Measurements from ENCODE around the gene C6orf47. TPM values are rescaled to one million over a fixed set of nuclear protein-coding genes. Genes with fewer than 3 reads are reported as not detected.
A peak's percentile ranks its signal among the peaks of the same experiment; 100 is the strongest.
"Not testable (repeated sequence)": the region's sequence is repeated elsewhere in the genome, so short reads cannot be mapped to it uniquely, and the experiment has no call there.

Gene C6orf47, protein sequence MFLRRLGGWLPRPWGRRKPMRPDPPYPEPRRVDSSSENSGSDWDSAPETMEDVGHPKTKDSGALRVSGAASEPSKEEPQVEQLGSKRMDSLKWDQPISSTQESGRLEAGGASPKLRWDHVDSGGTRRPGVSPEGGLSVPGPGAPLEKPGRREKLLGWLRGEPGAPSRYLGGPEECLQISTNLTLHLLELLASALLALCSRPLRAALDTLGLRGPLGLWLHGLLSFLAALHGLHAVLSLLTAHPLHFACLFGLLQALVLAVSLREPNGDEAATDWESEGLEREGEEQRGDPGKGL
- 10 to 100 TPM in 2 of 3 donors, 1 to 10 TPM in 1; 8.8 to 17.0 (median 14.1) TPM for polyA plus RNA-seq

DNA sequence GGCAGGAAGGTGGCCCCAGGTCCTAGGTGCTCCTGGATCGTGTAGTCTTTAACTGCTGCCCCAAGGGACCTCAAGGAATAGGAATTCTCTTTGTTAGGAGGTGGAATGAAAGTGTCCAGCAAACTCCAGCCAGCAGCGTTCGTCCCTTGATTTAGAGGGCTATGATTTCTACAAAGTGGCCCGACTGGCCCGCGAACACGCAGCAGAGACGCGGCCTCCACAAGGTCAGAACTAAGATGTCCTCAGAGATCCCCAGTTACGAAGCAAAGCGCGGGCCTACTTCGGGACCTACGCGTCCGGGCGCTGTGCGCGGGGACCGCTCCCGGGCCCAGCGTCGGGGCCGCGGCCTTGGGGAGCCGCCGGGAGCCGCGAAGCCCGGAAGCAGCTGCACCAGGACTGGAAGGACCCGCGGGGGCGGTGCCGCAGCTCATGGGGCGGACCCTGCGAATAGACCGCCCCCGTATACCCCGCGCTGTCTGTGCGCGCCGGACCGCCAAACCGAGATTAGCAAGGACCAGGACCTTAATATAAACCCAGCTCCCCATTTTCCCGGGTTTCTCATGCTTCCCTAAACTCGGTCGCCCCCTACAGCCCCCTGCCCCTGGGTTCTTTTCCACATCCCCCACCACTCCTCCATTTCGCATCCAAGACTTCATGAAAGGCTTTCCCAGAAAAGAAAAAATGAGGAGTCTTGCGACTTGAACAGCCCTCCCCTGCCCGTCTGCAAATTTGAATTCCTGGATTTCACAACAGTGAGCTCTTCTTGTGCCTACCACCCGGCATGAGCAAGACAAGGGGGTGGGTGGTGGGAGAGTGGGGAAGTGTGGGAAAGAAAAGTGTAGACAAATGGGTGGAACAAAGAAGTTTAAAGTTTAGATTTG, at the start of gene C6orf47:
Gene C6orf47, minus strand, starts transcription at position 398 of the 881 bp plus-strand sequence. CDS start 831 bp downstream, outside the sequence.
- 0 to 1% (median 1%) methylated on average over 52 of the region's 52 CpGs for WGBS, 3 donors
- H3K27ac ChIP-seq (ENCODE audit: low read depth, low read length): peak within 1 kb of the TSS; percentile 13

DNA sequence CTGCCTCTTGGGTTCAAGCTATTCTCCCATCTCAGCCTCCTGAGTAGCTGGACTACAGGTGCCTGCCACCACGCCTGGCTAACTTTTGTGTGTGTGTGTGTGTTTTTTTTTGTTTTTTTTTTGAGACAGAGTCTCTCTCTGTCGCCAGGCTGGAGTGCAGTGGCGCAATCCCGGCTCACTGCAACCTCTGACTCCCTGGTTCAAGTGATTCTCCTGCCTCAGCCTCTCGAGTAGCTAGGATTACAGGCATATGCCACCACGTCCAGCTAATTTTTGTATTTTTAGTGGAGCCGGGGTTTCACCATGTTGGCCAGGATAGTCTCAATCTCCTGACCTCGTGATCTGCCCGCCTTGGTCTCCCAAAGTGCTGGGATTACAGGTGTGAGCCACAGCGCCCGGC, 48.6 kb upstream of the C6orf47 start:
- H3K27ac ChIP-seq (ENCODE audit: low read depth, low read length): not testable (repeated sequence)
- WGBS, 3 donors: 85 to 90% (median 89%) methylated on average over 11 of the region's 11 CpGs

GRCh38 chr6:31708224-31708623, 47.6 kb upstream of the C6orf47 start:
- WGBS, 3 donors: 89 to 98% (median 97%) methylated on average over 3 of the region's 3 CpGs
- no peak overlapping the region for H3K27ac ChIP-seq (ENCODE audit: low read depth, low read length)

DNA sequence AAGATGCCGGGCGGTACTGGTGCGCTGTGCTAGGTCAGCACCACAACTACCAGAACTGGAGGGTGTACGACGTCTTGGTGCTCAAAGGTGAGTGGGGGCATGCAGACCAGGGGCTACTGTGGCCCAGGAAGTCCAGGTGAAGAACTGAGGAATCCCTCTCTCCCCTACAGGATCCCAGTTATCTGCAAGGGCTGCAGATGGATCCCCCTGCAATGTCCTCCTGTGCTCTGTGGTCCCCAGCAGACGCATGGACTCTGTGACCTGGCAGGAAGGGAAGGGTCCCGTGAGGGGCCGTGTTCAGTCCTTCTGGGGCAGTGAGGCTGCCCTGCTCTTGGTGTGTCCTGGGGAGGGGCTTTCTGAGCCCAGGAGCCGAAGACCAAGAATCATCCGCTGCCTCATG, 47.1 kb upstream of the C6orf47 start:
- no peak overlapping the region for H3K27ac ChIP-seq (ENCODE audit: low read depth, low read length)
- 76 to 86% (median 85%) methylated on average over 10 of the region's 10 CpGs for WGBS, 3 donors

DNA sequence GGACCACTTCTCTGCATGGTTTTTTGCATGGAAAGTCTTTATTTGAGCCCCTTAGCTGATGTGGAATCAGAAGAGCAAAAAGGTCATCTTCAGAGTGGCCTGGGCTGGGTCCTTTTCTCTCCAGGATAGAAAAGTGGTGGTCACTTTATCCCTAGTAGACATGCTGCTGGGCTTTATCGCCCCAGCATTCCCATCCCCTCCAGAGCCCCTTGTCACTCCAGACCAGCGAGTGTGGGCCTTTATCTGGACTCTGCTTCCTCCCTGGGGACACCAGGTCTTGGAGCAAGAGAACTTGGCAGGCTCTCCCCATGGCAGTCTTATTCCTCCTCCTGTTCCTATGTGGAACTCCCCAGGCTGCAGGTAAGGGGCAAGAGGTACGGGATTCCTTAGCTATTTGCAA, 46.0 kb upstream of the C6orf47 start, which contains the start of gene LY6G6F:
Gene LY6G6F, plus strand, starts transcription at position 268 of the 400 bp plus-strand sequence. Its CDS starts 41 bp downstream, at position 309.
- 50 to 60% (median 55%) methylated on average over 3 of the region's 3 CpGs for WGBS, 3 donors
- H3K27ac ChIP-seq (ENCODE audit: low read depth, low read length): no peak within 1 kb of the TSS

- WGBS, 3 donors: 89 to 92% (median 90%) methylated on average over 5 to 6 of the region's 6 CpGs
- no peak overlapping the region for H3K27ac ChIP-seq (ENCODE audit: low read depth, low read length)
These were observed 45.4 kb upstream of the C6orf47 start for GRCh38 chr6:31705931-31706330.

DNA sequence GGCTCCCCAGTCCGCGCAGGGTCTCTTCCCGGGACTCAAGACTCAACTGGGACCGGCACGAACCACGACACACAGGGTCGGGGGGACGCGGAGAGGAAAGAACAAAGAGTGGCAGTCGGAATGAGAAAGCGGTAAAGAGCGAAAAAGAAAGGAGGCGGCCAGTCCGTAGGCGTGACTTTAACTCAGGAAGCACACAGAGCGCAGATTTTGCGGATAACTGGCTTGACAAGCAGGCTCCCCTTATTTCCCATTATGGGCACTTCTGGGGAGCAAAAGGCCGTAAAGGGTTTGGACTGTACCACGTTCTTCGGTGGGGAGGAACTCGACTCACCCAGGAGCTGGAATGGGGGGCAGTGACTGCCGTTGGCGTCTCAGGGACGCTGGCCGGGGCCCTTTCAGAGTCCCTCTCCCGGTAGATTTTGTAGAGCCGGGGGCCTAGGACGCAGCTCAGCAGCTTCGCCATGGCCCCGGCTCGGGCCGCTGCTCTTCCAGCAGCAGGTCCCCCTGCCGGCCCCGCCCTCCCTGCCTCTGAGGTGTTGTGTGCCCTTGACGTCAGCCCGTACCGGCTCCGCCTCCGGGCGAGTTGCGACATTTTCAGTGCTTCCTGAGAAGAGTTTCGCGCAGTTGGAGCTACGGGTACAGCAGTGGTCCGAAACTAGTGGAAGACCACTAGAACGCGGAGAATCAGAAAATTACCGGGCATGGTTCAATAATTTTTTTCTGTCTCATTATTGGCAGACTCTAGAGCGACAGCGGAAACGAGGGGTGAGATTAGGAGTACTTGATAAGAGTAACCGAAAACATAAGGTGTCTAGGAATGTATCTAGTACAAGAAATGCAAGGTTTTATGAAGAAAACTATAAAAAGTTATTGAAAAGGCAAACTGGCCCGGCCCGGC, 42.5 kb upstream of the C6orf47 start, which contains the start of gene ABHD16A:
Gene ABHD16A, minus strand, starts transcription at position 506 of the 898 bp plus-strand sequence. Its CDS starts 43 bp downstream, at position 463.
- peak within 1 kb of the TSS; percentile 93 for H3K27ac ChIP-seq (ENCODE audit: low read depth, low read length)
- 1 to 2% (median 1%) methylated on average over 54 of the region's 54 CpGs for WGBS, 3 donors

- peak overlapping the region; percentile 93 for H3K27ac ChIP-seq (ENCODE audit: low read depth, low read length)
- WGBS, 3 donors: 0 to 3% (median 1%) methylated on average over 10 of the region's 10 CpGs
These were observed 41.8 kb upstream of the C6orf47 start for GRCh38 chr6:31702405-31702818.

DNA sequence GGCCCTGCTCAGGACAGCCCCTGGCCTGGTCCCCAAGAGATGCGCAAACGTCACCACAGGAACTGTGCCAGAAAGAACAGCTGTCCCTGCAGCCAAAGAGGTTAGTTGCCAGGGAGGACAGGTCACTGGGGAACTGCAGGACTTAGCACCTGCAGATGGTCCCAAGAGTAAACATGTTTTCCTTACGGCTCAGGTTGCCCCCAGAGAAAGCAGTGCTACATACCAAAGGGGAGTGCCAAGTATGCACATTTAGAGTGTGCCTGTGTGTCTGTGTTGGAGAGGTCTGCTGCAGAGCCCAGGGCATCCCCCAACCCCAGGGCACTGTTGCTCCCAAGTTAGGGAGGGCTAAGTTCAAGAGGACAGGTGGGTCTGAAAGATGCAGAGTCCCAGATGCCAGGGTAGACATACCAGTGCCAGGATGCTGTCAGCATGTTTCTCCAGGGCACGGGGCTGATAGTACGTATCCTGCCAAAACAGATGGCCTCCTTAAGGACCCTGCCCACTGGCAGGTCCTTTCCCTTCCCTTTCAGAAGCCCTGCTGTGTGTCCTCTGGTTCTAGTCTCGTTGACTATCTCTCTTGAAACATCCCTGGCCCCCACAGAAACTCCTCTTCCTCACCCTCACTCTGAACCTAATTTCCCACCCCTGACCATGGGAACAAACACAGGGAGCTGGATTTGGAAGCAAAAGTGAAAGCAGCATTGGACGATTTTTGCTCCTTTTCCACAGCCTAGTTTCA, 41.3 kb upstream of the C6orf47 start:
- 27 to 33% (median 30%) methylated on average over 7 of the region's 7 CpGs for WGBS, 3 donors
- H3K27ac ChIP-seq (ENCODE audit: low read depth, low read length): no peak overlapping the region

GRCh38 chr6:31700740-31701401, 40.3 kb upstream of the C6orf47 start:
- H3K27ac ChIP-seq (ENCODE audit: low read depth, low read length): no peak overlapping the region
- WGBS, 3 donors: 60 to 87% (median 84%) methylated on average over 5 of the region's 5 CpGs

DNA sequence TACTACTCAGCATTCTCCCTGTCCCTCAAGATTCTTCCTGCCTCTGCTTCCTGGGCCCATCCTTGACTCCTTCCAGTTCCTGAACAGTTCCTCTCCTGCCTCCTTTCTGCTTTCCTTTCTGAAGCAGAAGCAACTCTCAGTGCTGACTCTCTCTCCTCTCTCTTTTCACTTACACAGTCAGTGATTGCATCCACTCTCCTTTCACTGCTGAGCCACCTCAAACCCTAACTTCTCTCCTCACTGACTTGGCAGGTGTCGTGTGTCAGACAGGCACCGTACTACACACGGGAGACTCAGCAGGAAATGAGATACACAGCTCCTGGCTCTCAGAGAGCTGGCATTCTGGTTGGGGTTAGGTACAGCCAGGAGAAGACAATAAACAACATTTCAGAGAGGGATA, 37.0 kb upstream of the C6orf47 start:
- 39 to 61% (median 42%) methylated on average over 3 of the region's 3 CpGs for WGBS, 3 donors
- no peak overlapping the region for H3K27ac ChIP-seq (ENCODE audit: low read depth, low read length)

DNA sequence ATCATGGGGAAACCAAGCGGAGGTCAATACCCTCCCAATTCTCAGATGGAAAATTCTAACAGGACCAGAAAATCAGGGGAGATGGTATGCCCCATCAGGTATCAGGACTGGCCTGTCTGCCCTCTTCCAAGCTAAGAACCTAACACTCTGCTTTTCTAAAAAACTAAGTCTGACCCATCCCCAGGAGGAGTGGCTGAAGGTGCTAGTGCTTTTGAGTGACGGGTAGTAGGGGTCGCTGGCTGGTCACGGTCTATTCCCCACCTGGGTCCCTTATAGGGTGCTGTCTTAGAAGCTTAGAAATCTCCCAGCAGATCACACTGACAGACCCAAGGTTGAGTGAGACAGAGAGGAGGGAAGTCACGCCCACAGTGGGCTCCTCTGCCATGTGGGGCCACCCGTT, 33.0 kb upstream of the C6orf47 start:
- no peak overlapping the region for H3K27ac ChIP-seq (ENCODE audit: low read depth, low read length)
- WGBS, 3 donors: 89 to 90% (median 89%) methylated on average over 6 of the region's 6 CpGs

DNA sequence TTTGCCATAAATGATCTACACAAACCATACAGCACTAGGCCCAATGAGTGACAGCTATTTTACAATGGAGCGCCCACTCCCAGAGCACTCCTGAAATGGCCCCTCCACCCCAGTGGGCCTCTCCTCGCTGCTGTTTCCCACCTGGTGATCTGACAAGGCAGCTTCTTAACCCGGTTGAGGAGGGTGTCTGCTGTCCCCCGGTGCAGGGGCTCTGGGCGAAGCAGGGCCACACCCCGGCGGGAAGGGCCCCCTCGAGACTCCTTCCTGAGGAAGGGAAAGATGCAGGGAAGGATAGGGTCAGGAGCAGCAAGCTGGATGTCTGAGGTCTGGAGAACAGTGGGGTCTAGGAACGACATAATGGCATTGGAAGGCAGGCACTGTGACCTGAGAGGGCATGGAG, 32.3 kb upstream of the C6orf47 start:
- WGBS, 3 donors: 88 to 93% (median 89%) methylated on average over 9 of the region's 9 CpGs
- no peak overlapping the region for H3K27ac ChIP-seq (ENCODE audit: low read depth, low read length)

DNA sequence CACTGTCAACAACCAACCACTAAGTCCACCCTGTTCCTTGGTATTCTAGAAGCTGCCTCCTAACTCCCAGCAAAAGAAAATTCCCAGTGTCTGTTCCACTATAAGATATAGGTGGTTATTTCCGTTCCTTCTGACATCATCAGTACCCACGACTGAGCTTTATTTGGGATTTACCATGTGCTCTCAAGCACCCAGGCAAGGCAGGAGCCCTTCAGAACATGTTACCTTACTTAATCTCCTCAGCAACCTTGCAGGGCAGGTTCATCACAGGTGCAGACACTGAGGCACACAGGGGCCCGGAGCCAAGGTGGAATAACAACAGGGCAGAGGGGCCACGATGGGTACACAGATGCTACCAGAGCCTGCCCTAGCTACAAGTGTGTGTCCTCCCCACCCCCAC, 31.8 kb upstream of the C6orf47 start:
- WGBS, 3 donors: 83 to 91% (median 87%) methylated on average over 4 of the region's 4 CpGs

DNA sequence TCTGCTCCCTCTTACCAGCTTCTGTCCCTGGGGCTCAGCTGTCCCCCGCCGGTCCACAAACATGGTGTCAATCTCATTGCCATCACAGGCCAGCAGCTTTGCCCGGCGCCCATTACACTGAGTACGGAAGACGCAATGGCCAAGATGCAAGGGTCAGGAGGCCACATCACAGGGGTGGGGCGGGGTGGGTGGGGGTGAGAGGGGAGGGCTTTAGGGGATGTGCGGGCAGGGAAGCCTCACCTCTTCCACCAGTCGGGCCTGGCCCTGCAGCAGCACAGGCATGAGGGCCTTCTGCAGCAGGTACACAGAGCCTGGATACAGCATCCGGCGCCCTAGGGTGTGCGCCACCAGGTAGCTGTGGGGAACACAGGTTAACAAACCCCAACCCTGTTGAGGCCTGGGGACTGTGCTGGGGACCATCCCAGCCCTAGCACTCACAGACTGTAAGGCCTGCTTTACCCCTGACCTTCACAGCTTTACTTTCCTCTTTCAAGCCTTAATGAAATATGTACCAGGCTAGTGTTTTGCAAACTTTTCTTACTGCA, 31.1 kb upstream of the C6orf47 start:
- H3K27ac ChIP-seq (ENCODE audit: low read depth, low read length): no peak overlapping the region
- 95 to 96% (median 96%) methylated on average over 11 to 12 of the region's 12 CpGs for WGBS, 3 donors

More for the DNA sequence above, 31.8 kb upstream of the C6orf47 start:
- no peak overlapping the region for H3K27ac ChIP-seq (ENCODE audit: low read depth, low read length)

DNA sequence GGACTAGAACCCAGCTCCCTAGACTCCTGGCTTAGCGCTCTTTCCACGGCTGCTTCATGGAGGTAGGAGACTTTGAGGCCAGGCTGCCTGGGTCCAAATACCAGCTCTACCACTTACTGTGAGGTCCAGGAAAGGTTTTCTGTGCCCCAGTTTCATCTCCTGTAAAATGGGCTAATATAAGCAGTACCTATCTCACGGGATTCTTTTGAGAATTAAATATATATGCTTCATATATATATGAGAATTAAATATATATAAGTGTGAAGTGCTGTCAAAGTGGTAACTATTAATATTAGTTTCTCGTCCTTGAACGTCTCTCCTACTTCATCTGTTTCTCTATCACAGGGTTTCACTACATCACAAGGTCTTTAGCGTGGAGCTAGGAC, 30.5 kb upstream of the C6orf47 start:
- no peak overlapping the region for H3K27ac ChIP-seq (ENCODE audit: low read depth, low read length)
- WGBS, 3 donors: 92 to 94% (median 94%) methylated on average over 6 of the region's 6 CpGs

Data from adipose tissue (tissue), 3 donors.